HG02763 (cell line): Measurements from ENCODE around the gene GSTA3.
"Not testable (repeated sequence)": the region's sequence is repeated elsewhere in the genome, so short reads cannot be mapped to it uniquely, and the experiment has no call there.

Source experiments
- ATAC-seq: cut with Tn5 transposase; IDR thresholded peaks from one replicate; pipeline ENCODE4 v1.9.1; 2021; ENCODE audit warnings: mild to moderate bottlenecking, moderate library complexity; ENCODE audit not compliant: unreplicated experiment

Gene GSTA3

DNA sequence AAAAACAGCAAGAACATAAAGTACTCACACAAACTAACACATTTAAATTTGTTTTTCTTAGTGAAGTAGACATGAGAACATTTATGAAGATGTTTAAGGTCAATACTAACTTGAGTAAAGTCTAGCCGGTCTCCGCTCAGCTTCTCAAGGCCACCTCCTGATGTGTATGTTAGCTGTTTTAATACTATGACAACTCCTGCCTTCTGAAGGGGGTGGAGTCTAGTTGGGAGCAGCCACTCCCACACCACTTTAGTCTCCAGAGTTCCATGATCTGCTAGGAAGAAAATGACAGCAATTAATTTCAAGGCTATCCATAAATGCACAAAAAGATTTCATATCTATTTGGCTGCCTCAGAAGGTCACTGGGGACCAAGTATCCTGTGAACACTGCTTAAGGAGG, at the start of gene GSTA3:
TSS of gene GSTA3 (minus strand) at position 168 of the 400 bp plus-strand sequence. CDS start 3,864 bp downstream, outside the sequence.
- ATAC-seq, result no peak

DNA sequence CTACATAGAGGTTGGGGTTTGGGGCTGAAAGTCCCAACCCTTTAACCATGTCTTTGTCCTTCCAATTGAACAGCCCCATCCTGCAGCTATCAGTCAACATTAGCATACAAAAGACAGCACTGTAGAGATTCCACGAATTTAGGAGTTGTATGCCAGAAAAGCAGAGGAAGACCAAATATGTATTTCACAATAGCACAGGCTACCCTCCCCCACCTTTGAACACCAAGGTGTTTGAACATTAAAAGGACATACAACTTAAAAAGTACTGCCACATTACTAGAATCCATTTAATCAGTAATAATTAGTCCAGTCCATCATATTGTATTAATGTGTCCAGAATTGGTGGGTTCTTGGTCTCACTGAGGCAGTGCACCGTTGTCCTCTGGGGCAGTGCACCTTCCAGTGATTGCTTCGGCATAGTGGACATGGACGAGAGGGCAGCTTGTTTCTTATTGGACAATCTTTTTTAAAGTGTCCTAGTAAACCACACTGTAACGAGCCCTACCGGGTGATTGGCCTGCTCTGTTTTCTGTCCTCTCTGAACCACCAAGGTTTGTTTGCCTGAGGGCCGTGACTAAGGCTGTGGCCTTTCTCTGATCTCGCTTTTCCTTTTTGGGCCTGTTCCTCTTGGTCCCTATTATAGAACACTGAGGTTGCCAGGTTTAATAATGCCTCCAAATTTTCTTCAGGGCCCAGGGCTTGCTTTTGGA, 49.2 kb upstream of the GSTA3 start:
- no peak for ATAC-seq

DNA sequence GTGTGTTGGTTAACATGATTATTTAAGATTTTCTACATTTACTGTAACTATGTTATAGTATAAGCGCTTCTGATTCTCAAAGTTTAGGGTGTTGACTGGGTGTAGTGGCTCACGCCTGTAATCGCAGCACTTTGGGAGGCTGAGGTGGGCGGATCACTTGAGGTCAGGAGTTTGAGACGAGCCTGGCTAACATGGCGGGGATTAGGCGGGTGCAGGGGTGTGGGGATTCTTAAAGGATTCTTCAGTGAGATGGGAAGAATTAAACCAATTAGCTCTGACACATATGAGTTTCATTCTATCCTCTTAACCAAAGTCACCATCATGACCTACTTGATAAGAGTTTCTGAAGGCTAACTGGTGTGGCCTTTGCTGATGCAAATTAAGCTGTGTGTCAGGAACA, 46.4 kb upstream of the GSTA3 start:
- ATAC-seq, result no peak

DNA sequence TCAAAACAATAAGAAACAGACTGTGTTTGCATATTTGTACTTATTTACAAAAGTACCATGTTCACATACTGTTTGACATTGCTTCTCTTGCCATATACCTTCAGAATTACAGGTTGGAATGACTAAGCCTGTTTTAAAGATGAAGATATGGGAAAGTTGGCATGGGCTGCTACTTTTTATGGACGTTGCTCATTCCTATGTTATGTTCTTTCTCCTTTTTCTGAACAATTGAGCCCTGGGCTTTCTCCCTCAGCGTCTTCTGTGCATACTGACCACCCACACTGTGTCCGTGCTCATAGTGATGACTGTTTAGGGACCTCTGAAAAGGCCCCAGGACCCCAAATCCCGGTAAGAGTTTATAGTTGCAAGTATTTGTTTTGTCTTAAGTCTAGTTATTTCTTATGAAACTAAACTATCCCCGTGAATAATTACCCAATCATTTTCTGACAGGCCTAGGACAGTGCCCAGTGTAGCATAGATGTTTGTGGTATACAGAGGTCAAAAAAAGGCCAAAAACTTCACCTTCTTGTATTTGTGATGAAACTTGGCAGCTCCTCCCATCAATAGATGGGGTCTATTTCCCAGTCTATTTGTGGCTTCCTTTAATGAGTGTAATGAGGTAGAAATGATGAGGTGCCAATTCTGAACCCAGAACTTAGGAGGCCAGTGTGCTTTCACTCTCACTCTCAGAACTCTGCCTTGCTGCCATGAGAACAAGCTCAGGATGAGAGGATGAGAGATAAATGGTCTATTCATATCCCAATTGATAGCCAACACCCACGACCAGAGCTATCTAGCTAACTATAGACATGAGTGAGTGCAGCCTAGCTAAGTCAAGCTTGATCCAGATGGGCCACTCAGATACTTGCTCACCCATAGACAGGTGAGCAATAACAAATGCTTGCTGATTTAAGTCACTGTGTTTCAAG, 44.7 kb upstream of the GSTA3 start:
- no peak for ATAC-seq

DNA sequence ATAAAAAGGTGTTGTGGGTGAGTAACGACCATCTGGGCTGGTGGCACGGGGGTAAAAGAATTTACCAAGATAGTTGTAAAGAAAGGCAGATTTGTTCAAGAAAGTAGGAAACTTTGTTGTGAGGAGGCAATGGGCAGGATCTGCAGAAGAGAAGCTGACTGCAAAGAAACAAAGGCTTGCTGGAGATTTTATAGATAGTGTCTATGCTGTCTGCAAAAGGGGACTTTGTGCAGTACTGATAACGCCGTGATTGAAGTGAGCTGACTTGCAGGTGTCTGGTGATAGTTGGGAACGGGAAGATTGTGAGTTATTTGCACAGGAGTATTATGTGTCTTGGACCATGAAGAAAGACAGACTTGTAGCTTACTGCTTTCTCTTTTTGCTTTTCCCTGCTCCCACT, 36.8 kb upstream of the GSTA3 start:
- ATAC-seq, result no peak

DNA sequence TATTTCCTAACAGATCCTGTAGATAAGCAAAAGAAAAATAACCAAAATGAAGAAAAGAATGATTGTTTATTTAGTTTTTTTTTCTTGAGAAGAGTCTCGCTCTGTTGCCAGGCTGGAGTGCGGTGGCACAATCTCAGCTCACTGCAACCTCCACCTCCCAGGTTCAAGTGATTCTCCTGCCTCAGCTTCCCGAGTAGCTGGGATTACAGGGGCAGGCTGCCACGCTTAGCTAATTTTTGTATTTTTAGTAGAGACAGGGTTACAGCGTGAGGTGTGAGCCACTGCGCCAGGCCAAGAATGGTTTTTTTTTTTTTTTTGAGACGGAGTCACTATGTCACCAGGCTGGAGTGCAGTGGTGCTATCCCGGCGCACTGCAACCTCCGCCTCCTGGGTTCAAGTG, 33.3 kb upstream of the GSTA3 start:
- ATAC-seq, result not testable (repeated sequence)

DNA sequence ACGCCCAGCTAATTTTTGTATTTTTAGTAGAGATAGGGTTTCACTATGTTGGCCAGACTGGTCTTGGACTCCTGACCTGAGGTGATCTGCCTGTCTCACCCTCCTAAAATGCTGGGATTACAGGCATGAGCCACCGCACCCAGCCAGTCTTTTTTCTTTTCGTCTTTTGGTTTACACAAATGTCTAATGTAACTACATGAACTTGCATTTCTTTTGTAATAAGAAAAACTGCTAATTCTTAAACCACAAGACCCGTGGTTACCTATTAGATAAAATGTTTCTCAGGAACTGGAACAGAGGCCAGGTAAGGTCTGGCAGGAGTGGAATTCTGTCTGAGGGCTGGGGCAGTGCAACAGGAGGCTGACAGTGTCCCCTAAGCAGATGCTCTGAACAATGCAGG, 32.7 kb upstream of the GSTA3 start:
- no peak for ATAC-seq

DNA sequence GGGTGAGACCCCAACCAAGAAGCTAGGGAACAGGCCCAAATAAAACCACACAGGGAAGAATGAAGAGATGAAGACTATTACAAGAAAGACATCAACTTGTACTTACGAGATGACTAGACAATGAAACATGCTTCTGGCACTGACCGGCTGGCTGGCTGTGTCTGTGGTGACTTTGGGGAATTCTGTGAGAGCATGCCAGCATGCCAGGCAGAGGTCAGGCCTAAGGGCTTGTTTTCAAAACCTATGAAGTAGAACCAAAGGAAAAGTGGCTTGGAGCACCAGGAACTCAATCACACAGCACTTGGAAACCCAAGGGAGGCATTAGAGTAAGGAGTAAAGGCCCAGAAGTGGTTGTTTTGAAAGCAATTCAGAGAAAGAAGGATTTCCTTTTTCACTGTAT, 28.4 kb upstream of the GSTA3 start:
- no peak for ATAC-seq

DNA sequence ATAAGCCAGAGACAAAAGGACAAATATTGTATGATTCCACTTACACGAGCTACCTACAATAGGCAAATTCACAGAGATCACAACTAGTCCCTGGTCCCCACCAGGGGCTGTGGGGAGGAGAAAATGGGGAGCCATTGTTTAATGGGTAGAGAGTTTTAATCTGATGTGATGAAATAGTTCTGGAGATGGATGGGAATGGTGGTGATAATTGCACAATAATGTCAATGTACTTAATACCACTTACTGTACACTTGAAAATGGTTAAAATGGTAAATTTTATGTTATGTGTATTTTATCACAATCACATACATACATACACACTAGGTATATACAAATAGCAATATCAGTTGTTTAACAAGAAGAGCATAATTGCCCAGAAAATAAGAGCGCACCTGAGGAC, 24.3 kb upstream of the GSTA3 start:
- ATAC-seq, result no peak

DNA sequence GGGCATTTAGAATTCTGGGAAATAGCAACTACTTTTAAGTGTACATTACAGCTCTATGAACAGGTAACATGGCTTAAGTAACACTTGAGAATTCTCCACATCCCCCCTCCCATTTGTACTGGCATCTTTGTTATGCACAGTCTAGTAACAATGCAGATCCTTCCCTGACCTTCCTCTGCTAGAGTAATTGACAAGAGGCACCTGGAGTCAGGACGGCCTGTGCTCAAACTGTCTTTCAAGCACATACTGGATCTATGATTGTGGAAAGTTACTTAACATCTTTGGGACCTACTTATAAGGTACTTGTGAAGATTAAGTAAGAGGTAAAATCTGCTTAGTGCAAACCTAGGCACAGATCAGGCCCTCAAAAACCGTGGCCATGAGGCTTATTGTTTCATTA, 21.9 kb upstream of the GSTA3 start:
- ATAC-seq, result no peak

DNA sequence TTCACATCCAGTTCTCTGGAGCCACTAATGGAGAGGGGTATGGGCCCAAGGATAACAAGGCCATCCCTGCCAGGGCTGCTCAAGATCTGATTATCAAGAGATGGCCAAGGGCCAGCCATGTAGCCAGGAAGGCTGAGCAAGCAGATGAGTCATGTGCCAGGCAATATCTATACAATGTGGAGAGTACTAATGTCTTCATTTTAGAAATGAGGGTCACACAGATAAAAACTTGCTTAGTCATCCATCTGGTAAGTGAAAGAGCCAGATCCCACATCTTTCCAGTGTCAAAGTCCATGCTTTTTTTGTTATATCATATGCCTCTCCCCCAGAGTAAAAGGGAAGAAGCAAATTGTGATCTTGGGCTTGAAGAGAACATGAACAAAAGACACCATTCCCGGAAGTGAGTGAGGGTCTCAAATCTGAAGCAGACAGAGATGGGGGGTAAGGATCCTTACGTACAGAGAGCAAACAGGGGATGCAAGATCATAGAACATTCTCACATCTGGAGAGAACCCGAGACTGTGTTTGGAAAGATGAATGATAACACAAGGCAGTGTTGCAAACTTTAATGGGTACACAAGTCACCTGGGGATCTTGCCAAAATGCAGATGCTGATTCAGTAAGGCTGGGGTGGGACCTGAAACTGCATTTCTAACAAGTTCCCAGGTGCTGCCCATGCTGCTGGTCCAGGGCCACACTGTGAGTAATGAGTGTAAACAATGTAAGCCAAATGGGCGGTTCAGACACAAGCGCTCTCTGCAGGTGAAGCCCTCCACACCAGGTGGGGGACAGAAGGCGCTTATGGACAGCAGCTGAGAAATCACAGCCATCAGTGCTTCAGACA, 20.0 kb upstream of the GSTA3 start:
- ATAC-seq, result no peak

DNA sequence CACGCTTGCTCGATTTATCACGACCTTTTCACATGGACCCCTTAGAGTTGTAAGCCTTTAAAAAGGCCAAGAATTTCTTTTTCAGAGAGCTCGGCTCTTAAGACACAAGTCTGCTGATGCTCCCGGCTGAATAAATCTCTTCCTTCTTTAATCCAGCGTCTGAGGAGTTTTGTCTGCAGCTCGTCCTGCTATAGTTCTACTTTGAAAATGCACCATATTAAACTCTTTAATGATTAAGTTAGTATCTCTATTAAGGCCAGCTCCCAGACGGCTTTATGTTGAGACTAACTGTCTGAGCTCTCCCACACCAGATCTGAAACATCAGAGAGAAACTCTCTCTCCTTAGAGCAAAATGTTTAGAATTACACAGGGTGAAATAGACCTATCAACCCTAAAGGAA, 18.0 kb upstream of the GSTA3 start:
- no peak for ATAC-seq

DNA sequence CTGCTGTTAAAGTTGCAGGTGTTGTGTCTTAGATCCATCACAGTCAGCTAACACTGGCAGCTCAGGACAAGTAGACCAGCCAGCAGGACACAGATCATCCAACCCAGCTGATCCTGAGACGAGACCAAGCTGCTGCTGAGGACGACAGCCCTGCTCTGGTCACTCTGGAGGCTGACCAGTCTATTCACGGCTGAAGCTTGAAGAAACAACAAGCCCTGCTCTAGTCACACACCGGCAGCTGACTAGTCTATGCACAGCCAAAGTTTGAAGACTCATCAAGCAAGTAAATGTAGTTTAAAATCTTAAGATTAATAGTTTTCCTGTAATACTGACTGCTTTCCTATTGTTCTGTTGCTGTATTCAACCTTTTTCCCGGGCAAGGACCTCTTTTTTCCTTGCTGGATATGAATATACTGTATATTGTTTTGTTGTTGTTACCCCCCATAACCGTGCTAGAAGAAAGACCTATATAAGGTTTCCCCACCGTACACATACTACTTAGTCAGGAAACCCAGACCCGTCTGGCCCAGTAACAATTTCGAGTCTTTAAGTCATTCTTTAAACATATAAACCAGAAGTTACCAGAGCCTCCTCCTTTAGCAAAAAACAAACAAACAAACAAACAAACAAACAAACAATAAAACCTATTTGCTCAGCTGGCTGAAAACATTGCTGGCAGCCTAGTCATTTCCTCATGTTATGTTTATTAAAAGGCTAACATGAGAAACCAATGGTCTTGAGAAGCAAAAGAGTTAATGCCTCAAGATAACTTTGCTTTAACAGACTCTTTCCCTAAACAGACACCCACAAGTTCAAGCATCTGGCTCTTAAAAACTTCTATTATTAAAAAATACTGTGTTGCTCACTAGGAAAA, 16.7 kb upstream of the GSTA3 start:
- no peak for ATAC-seq

DNA sequence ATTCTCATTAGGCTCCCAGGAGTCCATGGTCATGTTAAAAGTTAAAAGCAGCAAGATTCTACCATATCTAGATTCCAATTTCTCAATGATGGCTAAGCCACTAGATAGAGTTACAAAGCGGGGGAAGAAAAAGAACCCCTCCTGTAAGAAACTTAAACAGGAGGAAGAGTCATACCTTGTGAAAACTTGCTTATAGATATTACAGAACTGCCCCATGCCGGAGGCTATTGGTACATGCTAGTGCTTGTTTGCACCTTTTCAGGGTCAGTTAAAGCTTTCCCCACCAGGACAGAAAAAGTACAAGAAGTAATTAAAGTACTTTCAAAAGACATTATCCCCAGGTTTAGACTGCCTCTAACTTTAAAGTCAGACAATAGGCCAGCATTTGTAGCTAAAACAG, 15.5 kb upstream of the GSTA3 start:
- no peak for ATAC-seq

DNA sequence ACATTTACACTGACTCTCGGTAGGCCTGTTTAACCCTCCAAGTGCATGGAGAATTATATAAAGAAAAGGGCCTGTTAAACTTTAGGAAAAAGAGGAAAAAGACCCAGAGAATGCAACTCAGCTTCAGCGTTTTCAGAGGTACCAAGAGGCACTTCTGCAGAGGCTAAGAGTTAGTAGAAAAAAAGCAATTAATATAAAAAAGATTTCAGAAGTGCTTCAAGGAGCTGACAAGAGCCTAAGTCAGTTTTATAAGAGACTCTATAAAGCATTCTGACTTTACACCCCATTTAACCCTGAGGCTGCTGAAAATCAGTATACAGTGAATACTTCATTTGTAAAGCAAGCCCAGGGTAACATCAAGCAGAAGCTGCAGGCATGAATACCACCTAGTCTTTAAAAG, 14.2 kb upstream of the GSTA3 start:
- not testable (repeated sequence) for ATAC-seq

DNA sequence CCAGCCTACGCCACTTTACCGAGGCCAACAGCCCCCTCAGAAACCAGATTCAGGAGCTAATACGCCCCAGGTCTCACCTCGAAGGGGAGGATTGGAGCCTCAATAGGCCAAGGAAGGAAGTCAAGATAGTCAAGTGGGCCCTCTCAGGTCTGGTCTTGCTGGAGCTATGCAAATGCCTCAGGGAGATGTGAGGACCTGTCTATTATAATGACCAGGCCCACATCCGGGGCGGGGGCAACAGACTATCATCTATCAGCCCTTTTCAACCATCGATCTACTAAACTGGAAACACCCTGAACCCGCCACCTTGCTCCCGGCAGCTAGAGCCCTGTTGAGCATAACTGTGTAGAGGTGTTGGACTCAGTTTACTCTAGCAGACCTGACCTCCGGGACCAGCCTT, 12.7 kb upstream of the GSTA3 start:
- ATAC-seq, result no peak

DNA sequence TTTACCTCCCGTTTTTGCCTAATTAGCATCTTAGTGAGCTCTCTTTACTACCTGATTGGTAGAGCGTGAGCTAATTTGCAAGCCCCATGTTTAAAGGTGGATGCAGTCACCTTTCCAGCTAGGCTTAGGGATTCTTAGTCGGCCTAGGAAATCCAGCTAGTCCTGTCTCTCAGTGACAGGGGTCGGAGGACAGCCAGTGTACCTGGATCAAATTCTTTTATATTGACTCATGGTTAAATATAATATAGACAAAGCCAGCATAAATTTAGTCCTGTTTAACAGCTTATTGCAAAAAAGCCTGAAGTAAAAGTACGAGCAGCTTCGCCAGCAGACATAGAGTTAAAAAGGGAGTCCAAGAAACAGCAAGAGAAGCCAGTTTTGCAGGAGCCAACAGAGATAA, 12.2 kb upstream of the GSTA3 start:
- no peak for ATAC-seq

DNA sequence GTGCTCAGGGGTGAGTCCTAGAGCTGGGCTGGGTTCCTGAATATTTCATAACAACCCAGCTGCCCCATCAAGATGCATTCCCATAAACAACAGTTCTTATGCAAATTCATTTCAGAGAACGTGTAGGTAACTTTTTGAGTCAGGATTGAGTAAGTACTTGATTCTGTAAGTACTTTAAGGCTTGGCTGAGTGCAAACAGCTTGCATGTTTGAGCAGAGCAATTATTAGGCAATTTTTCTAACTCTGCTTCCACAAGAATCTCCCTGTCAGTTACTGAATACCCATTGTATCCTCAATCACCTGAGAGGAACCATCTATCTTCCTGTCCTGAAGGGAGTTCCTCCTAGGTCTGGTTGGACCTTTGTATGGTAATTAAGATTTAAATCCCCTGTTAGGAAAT, 10.0 kb upstream of the GSTA3 start:
- ATAC-seq, result not testable (repeated sequence)

DNA sequence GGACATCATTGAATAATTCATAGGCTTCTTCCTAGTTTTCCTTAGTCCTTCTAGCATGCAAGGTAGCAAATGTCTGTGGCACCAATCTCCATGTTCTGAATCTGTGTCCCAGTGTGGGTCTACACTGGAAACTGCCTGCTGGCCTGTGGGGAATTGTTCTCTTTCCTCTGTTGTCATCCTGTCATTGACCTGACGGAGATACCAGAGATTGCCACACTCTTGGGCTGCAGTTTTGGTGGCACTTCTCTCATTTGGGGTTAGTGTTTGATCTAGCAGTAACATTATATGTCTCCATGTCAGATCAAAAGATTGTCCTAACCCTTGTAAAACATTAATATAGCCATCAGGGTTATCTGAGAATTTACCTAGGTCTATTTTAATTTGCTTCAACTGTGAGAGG, 9.3 kb upstream of the GSTA3 start:
- not testable (repeated sequence) for ATAC-seq

DNA sequence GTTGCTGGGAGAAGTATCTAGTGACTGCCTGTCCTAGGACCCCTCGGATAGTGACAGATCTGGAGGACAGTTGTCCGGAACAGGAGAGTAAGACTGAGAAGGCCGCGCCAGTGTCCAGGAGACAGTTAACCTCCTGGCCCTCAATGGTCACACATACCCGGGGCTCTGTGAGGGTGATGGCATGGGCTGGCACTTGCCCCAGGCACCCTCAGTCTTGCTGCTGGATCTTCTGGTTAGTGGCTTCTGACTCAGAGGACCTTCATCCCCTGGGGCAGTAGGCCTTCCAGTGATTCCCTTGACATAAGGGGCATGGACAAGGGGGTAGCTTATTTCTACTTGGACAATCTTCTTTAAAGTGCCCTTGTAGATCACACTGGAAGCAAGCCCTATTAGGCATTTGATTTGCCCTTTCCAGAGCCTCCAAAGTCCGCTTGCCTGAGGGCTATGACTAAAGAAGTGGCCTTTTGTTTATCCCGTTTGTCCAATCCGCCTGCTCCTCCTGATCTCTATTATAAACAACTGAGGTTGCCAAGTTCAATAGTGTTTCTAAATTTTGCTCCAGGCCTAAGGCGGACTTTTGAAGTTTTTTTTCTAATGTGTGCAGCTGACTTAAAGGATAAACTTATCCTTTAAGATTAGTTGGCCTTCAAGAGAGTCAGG, 8.7 kb upstream of the GSTA3 start:
- not testable (repeated sequence) for ATAC-seq
